Thoracic aorta (tissue), 2 donors: ENCODE results near the gene BMERB1. TPM values are rescaled to one million over a fixed set of nuclear protein-coding genes. Genes with fewer than 3 reads are reported as not detected.
A peak's percentile ranks its signal among the peaks of the same experiment; 100 is the strongest.

ENCODE experiments used
- ATAC-seq: fragments of 150-250 bp; one replicate; pipeline ENCODE4 v1.8.0; 2017; ENCODE audit warnings: low read depth; ENCODE audit not compliant: insufficient number of reproducible peaks, low FRiP score
- DNase-seq: peaks from one replicate; pipeline ENCODE4 v3.0.0-alpha.2; 2020; ENCODE audit warnings: low spot score
- H3K27ac ChIP-seq, 2 donors: fragments of 200-600 bp; sonication (generic); 1 replicate in 1 of 2; 2 replicates in 1 of 2; pipeline ENCODE4 v1.5.1; 2016; ENCODE audit warnings: mild to moderate bottlenecking in 2 of 2, moderate library complexity in 2 of 2
- H3K27me3 ChIP-seq: fragments of 200-600 bp; sonication (generic); replicated peaks from 2 replicates; pipeline ENCODE4 v1.6.0; 2016; ENCODE audit warnings: mild to moderate bottlenecking; ENCODE audit not compliant: insufficient read depth
- H3K36me3 ChIP-seq: fragments of 200-600 bp; sonication (generic); one replicate; pipeline ENCODE4 v1.5.1; 2016
- H3K4me1 ChIP-seq, 2 donors: fragments of 200-600 bp; sonication (generic); 1 replicate in 1 of 2; 2 replicates in 1 of 2; pipeline versions ENCODE4 v1.5.1 to v1.6.0; 2016; ENCODE audit warnings: low read depth in 2 of 2, mild to moderate bottlenecking in 1 of 2; ENCODE audit not compliant: control insufficient read depth in 1 of 2
- H3K4me3 ChIP-seq: fragments of 200-600 bp; sonication (generic); 2 replicates; pipeline ENCODE4 v1.5.1; 2016; ENCODE audit warnings: mild to moderate bottlenecking
- H3K9me3 ChIP-seq: fragments of 200-600 bp; sonication (generic); 2 replicates; pipeline ENCODE4 v1.5.1; 2016
- total RNA-seq, 2 donors: library from RNA; depleted of rRNA; stranded (reverse); fragments of >200 nt; gene quantifications; one replicate each; pipeline versions ENCODE4 v1.1.0 to v1.2.3, GENCODE V29; 2016
- TF ChIP-seq, protein P1 (sequence below): fragments of 200-600 bp; sonication (generic); IDR thresholded peaks from one replicate; pipeline ENCODE4 v1.5.1; 2019; ENCODE audit warnings: antibody characterized with exemption

Gene BMERB1
- total RNA-seq, 2 donors from 2014 or later, result 75.1 to 95.2 TPM

GRCh38 chr16:15498427-15499175, 64.2 kb downstream of the BMERB1 start:
- Histone ChIP-seq H3K4me1 (peaks cover 0 to 4% of the 10 kb centered on the region in 2 donors), H3K9me3 (no peaks in the 10 kb centered on the region), H3K4me3 (no peak overlapping the region), H3K27ac (no peak overlapping the region), H3K27me3 (no peaks in the 10 kb centered on the region), H3K36me3 (no peaks in the 10 kb centered on the region)
- no peak for ATAC-seq
- TF ChIP-seq, protein P1, sequence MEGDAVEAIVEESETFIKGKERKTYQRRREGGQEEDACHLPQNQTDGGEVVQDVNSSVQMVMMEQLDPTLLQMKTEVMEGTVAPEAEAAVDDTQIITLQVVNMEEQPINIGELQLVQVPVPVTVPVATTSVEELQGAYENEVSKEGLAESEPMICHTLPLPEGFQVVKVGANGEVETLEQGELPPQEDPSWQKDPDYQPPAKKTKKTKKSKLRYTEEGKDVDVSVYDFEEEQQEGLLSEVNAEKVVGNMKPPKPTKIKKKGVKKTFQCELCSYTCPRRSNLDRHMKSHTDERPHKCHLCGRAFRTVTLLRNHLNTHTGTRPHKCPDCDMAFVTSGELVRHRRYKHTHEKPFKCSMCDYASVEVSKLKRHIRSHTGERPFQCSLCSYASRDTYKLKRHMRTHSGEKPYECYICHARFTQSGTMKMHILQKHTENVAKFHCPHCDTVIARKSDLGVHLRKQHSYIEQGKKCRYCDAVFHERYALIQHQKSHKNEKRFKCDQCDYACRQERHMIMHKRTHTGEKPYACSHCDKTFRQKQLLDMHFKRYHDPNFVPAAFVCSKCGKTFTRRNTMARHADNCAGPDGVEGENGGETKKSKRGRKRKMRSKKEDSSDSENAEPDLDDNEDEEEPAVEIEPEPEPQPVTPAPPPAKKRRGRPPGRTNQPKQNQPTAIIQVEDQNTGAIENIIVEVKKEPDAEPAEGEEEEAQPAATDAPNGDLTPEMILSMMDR, result no peak
- no peak for DNase-seq

DNA sequence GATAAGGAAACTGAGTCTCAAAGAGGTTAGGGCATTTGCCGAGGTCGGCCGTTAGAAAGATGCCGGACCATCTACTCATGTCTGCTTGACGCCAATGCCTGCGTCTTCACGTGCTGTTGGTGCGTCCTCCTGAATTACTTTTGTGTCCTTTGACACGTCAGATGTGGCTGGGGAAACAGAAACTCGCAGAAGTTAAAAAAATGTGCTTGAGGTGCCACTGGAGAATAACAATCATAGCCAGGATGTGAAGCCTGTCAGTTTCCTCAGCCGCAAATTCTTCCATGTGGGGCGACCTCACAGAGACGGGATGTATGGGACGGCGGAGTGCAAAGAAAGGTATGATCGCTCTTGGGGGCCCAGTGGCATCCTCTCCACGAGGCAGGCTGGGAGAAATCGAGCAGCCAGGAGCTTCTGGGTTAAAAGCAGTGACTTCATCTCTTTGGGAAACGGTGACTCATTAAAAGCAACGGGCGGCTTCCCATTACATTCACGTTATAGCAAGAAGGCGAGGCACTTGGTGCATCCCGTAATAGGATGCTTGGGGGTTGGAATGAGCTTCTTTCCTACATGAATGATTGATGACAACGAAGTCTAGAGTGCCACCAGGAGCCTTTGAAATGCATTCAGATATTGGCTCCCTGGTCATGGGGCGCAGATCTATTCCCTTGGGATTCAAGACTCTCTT, 67.8 kb downstream of the BMERB1 start:
- Histone ChIP-seq H3K4me3 (no peak overlapping the region), H3K36me3 (no peaks in the 10 kb centered on the region), H3K27ac (peak overlapping the region in 1 of 2 donors; percentile 17), H3K27me3 (no peaks in the 10 kb centered on the region), H3K4me1 (peaks cover 5 to 6% of the 10 kb centered on the region in 2 donors), H3K9me3 (no peaks in the 10 kb centered on the region)
- DNase-seq, result no peak
- peak; percentile 37 for ATAC-seq
- TF ChIP-seq, protein P1, result no peak

DNA sequence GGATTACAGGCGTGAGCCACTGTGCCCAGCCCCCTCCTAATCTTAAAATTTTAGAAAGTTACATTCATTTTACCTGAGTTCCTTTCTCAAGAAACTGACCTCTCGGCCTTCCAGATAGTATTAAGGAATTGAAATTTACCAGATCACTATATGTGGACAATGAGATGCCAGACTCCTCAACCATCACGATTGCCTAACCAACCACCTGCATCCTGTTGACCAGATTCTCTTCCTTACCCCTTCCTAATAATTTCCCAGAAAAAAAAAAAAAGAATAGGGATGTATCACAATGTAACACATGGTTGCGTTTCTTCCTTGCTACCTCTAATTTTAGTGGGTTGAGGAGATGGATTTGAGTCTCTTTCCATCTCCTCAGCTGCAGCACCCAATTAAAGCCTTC, 72.1 kb downstream of the BMERB1 start:
- DNase-seq (no peak), ATAC-seq (no peak)
- H3K4me1 ChIP-seq, result peaks cover 14 to 15% of the 10 kb centered on the region in 2 donors
- no peaks in the 10 kb centered on the region for H3K9me3 ChIP-seq
- H3K27me3 ChIP-seq, result no peaks in the 10 kb centered on the region
- peak overlapping the region in 1 of 2 donors; percentile 4 for H3K27ac ChIP-seq
- TF ChIP-seq, protein P1, result no peak
- H3K4me3 ChIP-seq, result no peak overlapping the region
- H3K36me3 ChIP-seq, result no peaks in the 10 kb centered on the region

GRCh38 chr16:15507301-15507958, 73.0 kb downstream of the BMERB1 start:
- H3K4me3 ChIP-seq, result no peak overlapping the region
- DNase-seq (no peak), ATAC-seq (no peak)
- no peaks in the 10 kb centered on the region for H3K36me3 ChIP-seq
- no peaks in the 10 kb centered on the region for H3K9me3 ChIP-seq
- TF ChIP-seq, protein P1, result no peak
- H3K27me3 ChIP-seq, result no peaks in the 10 kb centered on the region
- peaks cover 10 to 15% of the 10 kb centered on the region in 2 donors for H3K4me1 ChIP-seq
- H3K27ac ChIP-seq, result peak overlapping the region in 1 of 2 donors; percentile 4
